HepG2 (cell line): ENCODE measurements around the gene LDAH. TPM values are rescaled to one million over a fixed set of nuclear protein-coding genes. Genes with fewer than 3 reads are reported as not detected.

Experiments used
- AGO1 ChIP-seq: fragments of 200-400 bp; formaldehyde crosslinking; IDR thresholded peaks from 2 replicates; pipeline ENCODE4 v1.6.1; 2017; ENCODE audit warnings: mild to moderate bottlenecking, low read depth, low read length, moderate library complexity; ENCODE audit not compliant: poor library complexity, severe bottlenecking
- ATF1 ChIP-seq: IDR thresholded peaks from 2 replicates; pipeline ENCODE4 v1.6.1; 2016; ENCODE audit warnings: mild to moderate bottlenecking, control low read depth
- DNMT3B ChIP-seq: conservative IDR thresholded peaks from 2 replicates; pipeline ENCODE4 v1.6.1; 2016; ENCODE audit warnings: missing biosample characterization, control low read depth
- FOXO4 ChIP-seq: sonication (generic); formaldehyde crosslinking; conservative IDR thresholded peaks from 2 replicates; pipeline ENCODE4 v1.8.1; 2023; ENCODE audit warnings: missing genetic modification reagents
- HES4 ChIP-seq: sonication (generic); formaldehyde crosslinking; IDR thresholded peaks from 2 replicates; pipeline ENCODE4 v1.9.0; 2021; ENCODE audit warnings: mild to moderate bottlenecking, missing genetic modification reagents, borderline replicate concordance
- MEF2D ChIP-seq: sonication (generic); formaldehyde crosslinking; IDR thresholded peaks from 2 replicates; pipeline ENCODE4 v1.5.1; 2020; ENCODE audit warnings: mild to moderate bottlenecking, missing genetic modification reagents
- NFRKB ChIP-seq: fragments of 450-650 bp; IDR thresholded peaks from 2 replicates; pipeline ENCODE4 v1.6.1; 2017
- RORA ChIP-seq: sonication (generic); formaldehyde crosslinking; IDR thresholded peaks from 2 replicates; pipeline ENCODE4 v1.5.0; 2020; ENCODE audit warnings: mild to moderate bottlenecking, missing genetic modification reagents, moderate library complexity
- SAFB2 ChIP-seq: sonication (generic); formaldehyde crosslinking; IDR thresholded peaks from 2 replicates; pipeline ENCODE4 v1.5.1; 2020; ENCODE audit warnings: missing genetic modification reagents, low read depth, mild to moderate bottlenecking, borderline replicate concordance
- SP4 ChIP-seq: sonication (generic); formaldehyde crosslinking; IDR thresholded peaks from 2 replicates; pipeline ENCODE4 v1.8.1; 2023; ENCODE audit warnings: mild to moderate bottlenecking, missing genetic modification reagents
- SUZ12 ChIP-seq: fragments of 150-350 bp; IDR thresholded peaks from 2 replicates; pipeline ENCODE4 v1.6.1; 2014; ENCODE audit warnings: low read depth, low read length
- ZNF274 ChIP-seq: sonication (generic); formaldehyde crosslinking; IDR thresholded peaks from 2 replicates; pipeline ENCODE4 v1.5.1; 2020; ENCODE audit warnings: mild to moderate bottlenecking, missing genetic modification reagents
- ZNF280D ChIP-seq: sonication (generic); formaldehyde crosslinking; IDR thresholded peaks from 2 replicates; pipeline ENCODE4 v1.5.1; 2020; ENCODE audit warnings: mild to moderate bottlenecking, missing genetic modification reagents
- ZNF563 ChIP-seq: sonication (generic); formaldehyde crosslinking; IDR thresholded peaks from 2 replicates; pipeline ENCODE4 v1.8.0; 2022; ENCODE audit warnings: mild to moderate bottlenecking, moderate library complexity, missing genetic modification reagents
- ZNF709 ChIP-seq: sonication (generic); formaldehyde crosslinking; IDR thresholded peaks from 2 replicates; pipeline ENCODE4 v1.5.0; 2020; ENCODE audit warnings: mild to moderate bottlenecking, missing genetic modification reagents
- ZNF790 ChIP-seq: sonication (generic); formaldehyde crosslinking; IDR thresholded peaks from 2 replicates; pipeline ENCODE4 v1.8.0; 2022; ENCODE audit warnings: missing genetic modification reagents, mild to moderate bottlenecking, borderline replicate concordance
- ZNF878 ChIP-seq: sonication (generic); formaldehyde crosslinking; IDR thresholded peaks from 2 replicates; pipeline ENCODE4 v1.8.1; 2023; ENCODE audit warnings: mild to moderate bottlenecking, missing genetic modification reagents, moderate library complexity
- ZSCAN21 ChIP-seq: sonication (generic); formaldehyde crosslinking; IDR thresholded peaks from 2 replicates; pipeline ENCODE4 v1.8.0; 2022; ENCODE audit warnings: mild to moderate bottlenecking, missing genetic modification reagents, moderate library complexity, borderline replicate concordance
- ZSCAN9 ChIP-seq: IDR thresholded peaks from 2 replicates; pipeline ENCODE4 v1.6.1; 2016; ENCODE audit warnings: borderline replicate concordance
- polyA plus RNA-seq, 8 experiments: library from polyadenylated mRNA; depleted of rRNA in 3 of 8; stranded (reverse) in 7 of 8; unstranded in 1 of 8; fragments of >200 nt; fragmentation: Illumina TruSeq in 4 of 8; extraction: Trizol in 4 of 8; gene quantifications; 2 replicates each; pipeline versions ENCODE4 v1.2.1 to v1.2.3, GENCODE V29; 2011 to 2016; ENCODE audit warnings: low read depth in 4 of 8, missing spikeins in 1 of 8, mixed read lengths in 1 of 8; ENCODE audit not compliant: insufficient read depth in 1 of 8
- total RNA-seq, 5 experiments: library from RNA; depleted of rRNA; stranded (reverse); fragments of >200 nt; fragmentation: Illumina TruSeq; extraction: Trizol; gene quantifications; 2 replicates each; pipeline ENCODE4 v1.2.3, GENCODE V29; 2016; ENCODE audit warnings: low read depth in 1 of 5
- TF ChIP-seq, protein P1 (sequence below): sonication (generic); formaldehyde crosslinking; IDR thresholded peaks from 2 replicates; pipeline ENCODE4 v1.9.0; 2021; ENCODE audit warnings: missing genetic modification reagents, borderline replicate concordance
- TF ChIP-seq, protein P2 (sequence below): IDR thresholded peaks from 2 replicates; pipeline ENCODE4 v1.6.1; 2016; ENCODE audit warnings: mild to moderate bottlenecking, missing biosample characterization, missing genetic modification reagents

LDAH gene
- total and polyA plus RNA-seq, 2 of the 13 experiments (the other 11 are each of a cell fraction or from before 2014, with no cell fraction given), result 28.8 to 46.2 TPM

GRCh38 chr2:20665243-20666004, 157.5 kb downstream of the LDAH start (continued):
- no peak for TF ChIP-seq ZSCAN9 (CRISPR knock-in tag)
- TF ChIP-seq, protein P1, sequence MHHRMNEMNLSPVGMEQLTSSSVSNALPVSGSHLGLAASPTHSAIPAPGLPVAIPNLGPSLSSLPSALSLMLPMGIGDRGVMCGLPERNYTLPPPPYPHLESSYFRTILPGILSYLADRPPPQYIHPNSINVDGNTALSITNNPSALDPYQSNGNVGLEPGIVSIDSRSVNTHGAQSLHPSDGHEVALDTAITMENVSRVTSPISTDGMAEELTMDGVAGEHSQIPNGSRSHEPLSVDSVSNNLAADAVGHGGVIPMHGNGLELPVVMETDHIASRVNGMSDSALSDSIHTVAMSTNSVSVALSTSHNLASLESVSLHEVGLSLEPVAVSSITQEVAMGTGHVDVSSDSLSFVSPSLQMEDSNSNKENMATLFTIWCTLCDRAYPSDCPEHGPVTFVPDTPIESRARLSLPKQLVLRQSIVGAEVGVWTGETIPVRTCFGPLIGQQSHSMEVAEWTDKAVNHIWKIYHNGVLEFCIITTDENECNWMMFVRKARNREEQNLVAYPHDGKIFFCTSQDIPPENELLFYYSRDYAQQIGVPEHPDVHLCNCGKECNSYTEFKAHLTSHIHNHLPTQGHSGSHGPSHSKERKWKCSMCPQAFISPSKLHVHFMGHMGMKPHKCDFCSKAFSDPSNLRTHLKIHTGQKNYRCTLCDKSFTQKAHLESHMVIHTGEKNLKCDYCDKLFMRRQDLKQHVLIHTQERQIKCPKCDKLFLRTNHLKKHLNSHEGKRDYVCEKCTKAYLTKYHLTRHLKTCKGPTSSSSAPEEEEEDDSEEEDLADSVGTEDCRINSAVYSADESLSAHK (CRISPR knock-in tag), result no peak
- peak; percentile 73 for TF ChIP-seq AGO1
- TF ChIP-seq SAFB2 (CRISPR knock-in tag), result 0 out of 2 replicates have a peak, but pooled peaks have one; percentile 3
- no peak for TF ChIP-seq NFRKB
- no peak for TF ChIP-seq ZNF790 (CRISPR knock-in tag)
- no peak for TF ChIP-seq DNMT3B (CRISPR knock-in tag)
- no peak for TF ChIP-seq ZNF274 (CRISPR knock-in tag)
- TF ChIP-seq, protein P2, sequence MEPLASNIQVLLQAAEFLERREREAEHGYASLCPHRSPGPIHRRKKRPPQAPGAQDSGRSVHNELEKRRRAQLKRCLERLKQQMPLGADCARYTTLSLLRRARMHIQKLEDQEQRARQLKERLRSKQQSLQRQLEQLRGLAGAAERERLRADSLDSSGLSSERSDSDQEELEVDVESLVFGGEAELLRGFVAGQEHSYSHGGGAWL, result peak; percentile 17; the same call in 1 of the 2 replicates
- no peak for TF ChIP-seq FOXO4 (CRISPR knock-in tag)
- no peak for TF ChIP-seq ATF1
- no peak for TF ChIP-seq ZNF280D (CRISPR knock-in tag)
- peak; percentile 48; the same call in 1 of the 2 replicates for TF ChIP-seq ZSCAN21 (CRISPR knock-in tag)
- TF ChIP-seq SUZ12, result no peak
- TF ChIP-seq RORA, result no peak
- no peak for TF ChIP-seq ZNF878 (CRISPR knock-in tag)
- TF ChIP-seq SP4, result no peak
- TF ChIP-seq ZNF709 (CRISPR knock-in tag), result 0 out of 2 replicates have a peak, but pooled peaks have one; percentile 65
- TF ChIP-seq ZNF563 (CRISPR knock-in tag), result peak; percentile 34; the same call in 1 of the 2 replicates
- no peak for TF ChIP-seq MEF2D (CRISPR knock-in tag)
- no peak for TF ChIP-seq HES4 (CRISPR knock-in tag)
